IMR-90 (cell line): ENCODE results near the gene ACTL6B. TPM values are rescaled to one million over a fixed set of nuclear protein-coding genes. Genes with fewer than 3 reads are reported as not detected.

ENCODE experiments used
- ATAC-seq: fragments of 200-7000 bp; cut with Tn5 transposase; 2 replicates; pipeline ENCODE4 v1.9.1; 2020; ENCODE audit warnings: low read depth, mild to moderate bottlenecking, moderate library complexity
- BruUV-seq: library from RNA; stranded (reverse); fragments of 400-500 nt; replicated peaks from 2 replicates; lab custom pipeline; 2021; lab: Mats Ljungman, UMichigan
- CTCF ChIA-PET: fragments of 300-600 bp; formaldehyde crosslinking; extraction: SDS; loops from one replicate; lab custom pipeline; 2021; ENCODE audit warnings: antibody characterized with exemption; lab: Yijun Ruan, JAX
- POLR2A ChIA-PET: fragments of 300-600 bp; sonication (Branson Sonifier 250); formaldehyde crosslinking; loops from one replicate; lab custom pipeline; 2022; ENCODE audit warnings: antibody characterized with exemption; ENCODE audit not compliant: unreplicated experiment; lab: Charles Lee
- DNase-seq: peaks from one replicate; pipeline ENCODE4 v3.0.0; 2013
- H2AFZ ChIP-seq: replicated peaks from 2 replicates; pipeline ENCODE3; 2013; ENCODE audit warnings: low read length, mild to moderate bottlenecking; ENCODE audit not compliant: poor library complexity
- H2AK5ac ChIP-seq: 2 replicates; pipeline ENCODE4 v1.6.1; 2013; ENCODE audit warnings: low read depth, low read length, inconsistent platforms
- H2AK9ac ChIP-seq: replicated peaks from 2 replicates; pipeline ENCODE3; 2013; ENCODE audit warnings: mild to moderate bottlenecking, low read depth, low read length, moderate library complexity; ENCODE audit not compliant: poor library complexity
- H2BK120ac ChIP-seq: 2 replicates; pipeline ENCODE4 v1.6.1; 2013; ENCODE audit warnings: low read depth, low read length, inconsistent platforms
- H2BK15ac ChIP-seq: 3 replicates; pipeline ENCODE4 v1.6.1; 2013; ENCODE audit warnings: low read depth, low read length, inconsistent platforms
- H2BK20ac ChIP-seq: 2 replicates; pipeline ENCODE4 v1.6.1; 2013; ENCODE audit warnings: low read depth, mild to moderate bottlenecking, inconsistent platforms, low read length, moderate library complexity
- H2BK5ac ChIP-seq: 2 replicates; pipeline ENCODE4 v1.6.1; 2013; ENCODE audit warnings: mild to moderate bottlenecking, low read depth, low read length, inconsistent platforms; ENCODE audit not compliant: poor library complexity, severe bottlenecking
- H3K14ac ChIP-seq: replicated peaks from 2 replicates; pipeline ENCODE4 v1.6.1; 2013; ENCODE audit warnings: low read depth, low read length, inconsistent platforms
- H3K18ac ChIP-seq: 2 replicates; pipeline ENCODE4 v1.6.1; 2013; ENCODE audit warnings: low read depth, low read length, control low read depth
- H3K23ac ChIP-seq: 2 replicates; pipeline ENCODE4 v1.6.1; 2013; ENCODE audit warnings: low read depth, low read length, inconsistent platforms
- H3K27ac ChIP-seq: 2 replicates; pipeline ENCODE4 v1.5.1; 2013; ENCODE audit warnings: mild to moderate bottlenecking, control low read depth, low read length; ENCODE audit not compliant: insufficient read depth
- H3K27me3 ChIP-seq: 2 replicates; pipeline ENCODE4 v1.6.1; 2013; ENCODE audit warnings: low read length; ENCODE audit not compliant: control insufficient read depth, insufficient read depth
- H3K36me3 ChIP-seq: 2 replicates; pipeline ENCODE4 v1.6.1; 2013; ENCODE audit warnings: low read length, mixed read lengths; ENCODE audit not compliant: control insufficient read depth, insufficient read depth
- H3K4ac ChIP-seq: 2 replicates; pipeline ENCODE4 v1.6.1; 2013; ENCODE audit warnings: low read depth, low read length, inconsistent platforms
- H3K4me1 ChIP-seq: 2 replicates; pipeline ENCODE4 v1.6.1; 2013; ENCODE audit warnings: low read length, mixed read lengths; ENCODE audit not compliant: control insufficient read depth, insufficient read depth
- H3K4me2 ChIP-seq: 2 replicates; pipeline ENCODE4 v1.6.1; 2013; ENCODE audit warnings: low read depth, mild to moderate bottlenecking, control low read depth, low read length, moderate library complexity
- H3K4me3 ChIP-seq: 2 replicates; pipeline ENCODE4 v1.5.1; 2013; ENCODE audit warnings: low read depth, mild to moderate bottlenecking, control low read depth, low read length, moderate library complexity; ENCODE audit not compliant: insufficient read depth
- H3K56ac ChIP-seq: 2 replicates; pipeline ENCODE4 v1.6.1; 2013; ENCODE audit warnings: low read length, inconsistent platforms; ENCODE audit not compliant: insufficient read depth; ENCODE audit errors: extremely low read depth
- H3K79me1 ChIP-seq, 2 experiments: 2 replicates each; pipeline ENCODE4 v1.6.1; 2013; ENCODE audit warnings: low read length in 2 of 2, inconsistent platforms in 1 of 2, low read depth in 1 of 2
- H3K9ac ChIP-seq: 2 replicates; pipeline ENCODE4 v1.6.1; 2013; ENCODE audit warnings: low read depth, low read length, control low read depth
- H3K9me1 ChIP-seq: 2 replicates; pipeline ENCODE4 v1.6.1; 2013; ENCODE audit warnings: low read length, inconsistent platforms; ENCODE audit not compliant: insufficient read depth
- H3K9me3 ChIP-seq: 2 replicates; pipeline ENCODE4 v1.6.1; 2013; ENCODE audit warnings: low read length; ENCODE audit not compliant: control insufficient read depth, insufficient read depth
- H4K20me1 ChIP-seq: 2 replicates; pipeline ENCODE4 v1.6.1; 2013; ENCODE audit warnings: low read length, inconsistent platforms; ENCODE audit not compliant: insufficient read depth
- H4K5ac ChIP-seq: 2 replicates; pipeline ENCODE4 v1.6.1; 2013; ENCODE audit warnings: mild to moderate bottlenecking, low read depth, low read length, control low read depth
- H4K8ac ChIP-seq, 2 experiments: 2 replicates each; pipeline ENCODE4 v1.6.1; 2013; ENCODE audit warnings: low read depth in 2 of 2, low read length in 2 of 2, control low read depth in 1 of 2, inconsistent platforms in 1 of 2
- H4K91ac ChIP-seq: 2 replicates; pipeline ENCODE4 v1.6.1; 2013; ENCODE audit warnings: low read depth, low read length, inconsistent platforms; ENCODE audit not compliant: insufficient read depth
- BHLHE40 ChIP-seq: fragments of 150-350 bp; IDR thresholded peaks from 2 replicates; pipeline ENCODE4 v1.6.1; 2016; ENCODE audit warnings: mild to moderate bottlenecking, low read depth, low read length
- CEBPB ChIP-seq: IDR thresholded peaks from 2 replicates; pipeline ENCODE4 v1.6.1; 2012; ENCODE audit warnings: low read depth, low read length, improper control_type of control experiment
- CHD1 ChIP-seq: IDR thresholded peaks from 2 replicates; pipeline ENCODE4 v1.6.1; 2012; ENCODE audit warnings: low read depth, low read length, improper control_type of control experiment
- FOS ChIP-seq: fragments of 150-350 bp; IDR thresholded peaks from 2 replicates; pipeline ENCODE4 v1.6.1; 2016; ENCODE audit warnings: low read depth, low read length
- MAFK ChIP-seq: IDR thresholded peaks from 2 replicates; pipeline ENCODE4 v1.6.1; 2012; ENCODE audit warnings: low read depth, low read length, improper control_type of control experiment
- MAZ ChIP-seq: IDR thresholded peaks from 2 replicates; pipeline ENCODE4 v1.6.1; 2012; ENCODE audit warnings: low read depth, mild to moderate bottlenecking, low read length, improper control_type of control experiment, moderate library complexity, borderline replicate concordance
- MXI1 ChIP-seq: IDR thresholded peaks from 2 replicates; pipeline ENCODE4 v1.6.1; 2012; ENCODE audit warnings: low read depth, mild to moderate bottlenecking, low read length, moderate library complexity, borderline replicate concordance
- NFE2L2 ChIP-seq: fragments of 150-350 bp; IDR thresholded peaks from 2 replicates; pipeline ENCODE4 v1.6.1; 2016; ENCODE audit warnings: low read depth, mild to moderate bottlenecking, low read length
- POLR2A ChIP-seq: IDR thresholded peaks from 2 replicates; pipeline ENCODE4 v1.6.1; 2012; ENCODE audit warnings: mild to moderate bottlenecking, low read depth, low read length
- RAD21 ChIP-seq: IDR thresholded peaks from 2 replicates; pipeline ENCODE4 v1.6.1; 2012; ENCODE audit warnings: low read length, improper control_type of control experiment
- RCOR1 ChIP-seq: IDR thresholded peaks from 2 replicates; pipeline ENCODE4 v1.6.1; 2012; ENCODE audit warnings: mild to moderate bottlenecking, low read length, improper control_type of control experiment; ENCODE audit not compliant: insufficient replicate concordance
- RFX5 ChIP-seq: IDR thresholded peaks from 2 replicates; pipeline ENCODE4 v1.8.0; 2012; ENCODE audit warnings: low read depth, mild to moderate bottlenecking, low read length, moderate library complexity
- SMC3 ChIP-seq: fragments of 150-350 bp; IDR thresholded peaks from 2 replicates; pipeline ENCODE4 v1.6.1; 2016; ENCODE audit warnings: low read depth, mild to moderate bottlenecking, antibody characterized with exemption, low read length, moderate library complexity
- WGBS, 2 experiments: methylation state at CpG; one replicate each; pipeline versions ENCODE4 v1.1.5 to v1.1.7; 2013; ENCODE audit warnings: missing lambda C conversion rate in 2 of 2; ENCODE audit not compliant: insufficient read length in 1 of 2; ENCODE audit errors: extremely low coverage in 2 of 2; 5-methylcytosine and 5-hydroxymethylcytosine counted together
- dilution Hi-C: fragments of 300-500 bp; cut with HindIII; formaldehyde crosslinking; loops from one replicate; pipeline ENCODE4 v1.14.3; 2018; ENCODE audit warnings: low sequenced_read_pairs; ENCODE audit not compliant: unreplicated experiment
- in situ Hi-C: fragments of 300-500 bp; cut with MboI; formaldehyde crosslinking; loops from 3 replicates; pipeline ENCODE4 v1.14.3; 2019; ENCODE audit warnings: low sequenced_read_pairs, inconsistent platforms, mixed read lengths
- intact Hi-C: fragments of 100-400 bp; cut with micrococcal nuclease; formaldehyde crosslinking; loops from 2 replicates; pipeline ENCODE4 v1.10.0; 2022
- polyA plus RNA-seq, 3 experiments: library from polyadenylated mRNA; depleted of rRNA; stranded (reverse); fragments of >200 nt; gene quantifications; 2 replicates each; pipeline ENCODE4 v1.2.3, GENCODE V29; 2012; ENCODE audit warnings: low replicate concordance in 1 of 3
- total RNA-seq: library from RNA; depleted of rRNA; stranded (reverse); fragments of >200 nt; gene quantifications from 2 replicates; pipeline ENCODE4 v1.2.3, GENCODE V29; 2012
- TF ChIP-seq, protein P1 (sequence below): conservative IDR thresholded peaks from 2 replicates; pipeline ENCODE4 v1.5.1; 2012; ENCODE audit warnings: mild to moderate bottlenecking, low read depth, low read length, improper control_type of control experiment
- TF ChIP-seq, protein P2 (sequence below): fragments of 150-350 bp; IDR thresholded peaks from 2 replicates; pipeline ENCODE4 v1.6.1; 2016; ENCODE audit warnings: low read depth, mild to moderate bottlenecking, low read length, moderate library complexity, borderline replicate concordance
- TF ChIP-seq, protein P3 (sequence below): fragments of 150-350 bp; IDR thresholded peaks from 2 replicates; pipeline ENCODE4 v1.6.1; 2017; ENCODE audit warnings: mild to moderate bottlenecking, antibody characterized with exemption, low read length, low read depth

Gene ACTL6B
- total and polyA plus RNA-seq, 2 of the 4 experiments (the other 2 are of a cell fraction), result not detected

DNA sequence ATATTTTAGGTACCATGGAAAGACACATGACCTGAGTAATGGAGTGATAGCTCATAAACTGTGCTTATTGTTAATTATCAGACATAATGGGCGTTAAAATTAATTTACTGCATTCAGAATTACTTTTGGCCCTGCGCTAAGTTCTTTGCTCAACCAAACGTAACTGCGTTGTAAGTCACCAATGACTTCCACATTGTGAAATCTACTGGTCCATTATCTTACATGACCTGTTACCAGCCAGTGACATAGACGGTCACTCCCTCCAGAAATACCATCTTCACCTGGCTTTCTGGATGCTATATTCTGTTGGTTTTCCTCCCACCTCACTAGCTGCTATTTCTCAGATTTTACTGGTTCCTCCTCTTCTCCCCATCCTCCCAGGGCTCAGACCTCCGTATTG is 42.8 kb upstream of the ACTL6B start:
- Histone ChIP-seq H4K5ac (no peak overlapping the region), H3K4me1 (0 out of 2 replicates have a peak, but pooled peaks cover 1% of the 10 kb centered on the region), H3K18ac (no peak overlapping the region), H3K56ac (no peak overlapping the region), H4K20me1 (no peaks in the 10 kb centered on the region), H2BK15ac (no peak overlapping the region), H3K79me1 (no peaks in the 10 kb centered on the region), H3K9me1 (no peaks in the 10 kb centered on the region), H3K4ac (no peak overlapping the region), H4K8ac (no peak overlapping the region), H2AFZ (no peak overlapping the region), H3K27ac (no peak overlapping the region), H3K9me3 (no peaks in the 10 kb centered on the region), H2BK120ac (no peak overlapping the region), H2AK9ac (no peak overlapping the region), H3K14ac (no peak overlapping the region), H3K9ac (no peak overlapping the region), H2AK5ac (no peak overlapping the region), H3K23ac (no peak overlapping the region; the same call in 1 of the 2 replicates), H3K27me3 (peaks cover 5% of the 10 kb centered on the region; the same call in 1 of the 2 replicates), H3K4me2 (no peak overlapping the region), H2BK5ac (no peak overlapping the region), H3K4me3 (no peak overlapping the region), H4K91ac (no peak overlapping the region), H2BK20ac (no peak overlapping the region), H3K36me3 (no peaks in the 10 kb centered on the region)
- ChIA-PET POLR2A (no interaction called here), CTCF (no interaction called here)
- intact Hi-C loops (no loop called here), dilution Hi-C loops (no loop called here), in situ Hi-C loops (loop anchor here (10.0 kb wide), 1 partner anchor 234 kb away; the partner anchor contains the start of gene SPACDR)
- 70% methylated on average over 4 of the region's 6 CpGs; no CpG with 5 or more reads in 1 of the 2 experiments for WGBS, 2 experiments
- TF ChIP-seq POLR2A (no peak), RFX5 (no peak), CHD1 (no peak), MAZ (no peak), BHLHE40 (no peak), FOS (no peak), MAFK (no peak), MXI1 (no peak), RAD21 (no peak), SMC3 (no peak), RCOR1 (no peak), CEBPB (no peak), NFE2L2 (no peak)
- TF ChIP-seq, protein P1, sequence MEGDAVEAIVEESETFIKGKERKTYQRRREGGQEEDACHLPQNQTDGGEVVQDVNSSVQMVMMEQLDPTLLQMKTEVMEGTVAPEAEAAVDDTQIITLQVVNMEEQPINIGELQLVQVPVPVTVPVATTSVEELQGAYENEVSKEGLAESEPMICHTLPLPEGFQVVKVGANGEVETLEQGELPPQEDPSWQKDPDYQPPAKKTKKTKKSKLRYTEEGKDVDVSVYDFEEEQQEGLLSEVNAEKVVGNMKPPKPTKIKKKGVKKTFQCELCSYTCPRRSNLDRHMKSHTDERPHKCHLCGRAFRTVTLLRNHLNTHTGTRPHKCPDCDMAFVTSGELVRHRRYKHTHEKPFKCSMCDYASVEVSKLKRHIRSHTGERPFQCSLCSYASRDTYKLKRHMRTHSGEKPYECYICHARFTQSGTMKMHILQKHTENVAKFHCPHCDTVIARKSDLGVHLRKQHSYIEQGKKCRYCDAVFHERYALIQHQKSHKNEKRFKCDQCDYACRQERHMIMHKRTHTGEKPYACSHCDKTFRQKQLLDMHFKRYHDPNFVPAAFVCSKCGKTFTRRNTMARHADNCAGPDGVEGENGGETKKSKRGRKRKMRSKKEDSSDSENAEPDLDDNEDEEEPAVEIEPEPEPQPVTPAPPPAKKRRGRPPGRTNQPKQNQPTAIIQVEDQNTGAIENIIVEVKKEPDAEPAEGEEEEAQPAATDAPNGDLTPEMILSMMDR, result no peak
- TF ChIP-seq, protein P2, sequence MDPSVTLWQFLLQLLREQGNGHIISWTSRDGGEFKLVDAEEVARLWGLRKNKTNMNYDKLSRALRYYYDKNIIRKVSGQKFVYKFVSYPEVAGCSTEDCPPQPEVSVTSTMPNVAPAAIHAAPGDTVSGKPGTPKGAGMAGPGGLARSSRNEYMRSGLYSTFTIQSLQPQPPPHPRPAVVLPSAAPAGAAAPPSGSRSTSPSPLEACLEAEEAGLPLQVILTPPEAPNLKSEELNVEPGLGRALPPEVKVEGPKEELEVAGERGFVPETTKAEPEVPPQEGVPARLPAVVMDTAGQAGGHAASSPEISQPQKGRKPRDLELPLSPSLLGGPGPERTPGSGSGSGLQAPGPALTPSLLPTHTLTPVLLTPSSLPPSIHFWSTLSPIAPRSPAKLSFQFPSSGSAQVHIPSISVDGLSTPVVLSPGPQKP, result no peak
- TF ChIP-seq, protein P3, sequence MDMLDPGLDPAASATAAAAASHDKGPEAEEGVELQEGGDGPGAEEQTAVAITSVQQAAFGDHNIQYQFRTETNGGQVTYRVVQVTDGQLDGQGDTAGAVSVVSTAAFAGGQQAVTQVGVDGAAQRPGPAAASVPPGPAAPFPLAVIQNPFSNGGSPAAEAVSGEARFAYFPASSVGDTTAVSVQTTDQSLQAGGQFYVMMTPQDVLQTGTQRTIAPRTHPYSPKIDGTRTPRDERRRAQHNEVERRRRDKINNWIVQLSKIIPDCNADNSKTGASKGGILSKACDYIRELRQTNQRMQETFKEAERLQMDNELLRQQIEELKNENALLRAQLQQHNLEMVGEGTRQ, result no peak
- BruUV-seq, result no TSS peak
- no peak for ATAC-seq
- no peak for DNase-seq
